HL-60 (cell line): Measurements from ENCODE around the gene B4GAT1.
A peak's percentile ranks its signal among the peaks of the same experiment; 100 is the strongest.

ENCODE experiments used
- DNase-seq, 2 experiments: peaks; one replicate each; pipeline ENCODE4 v3.0.0-alpha.2; 2010 to 2020; ENCODE audit warnings: low read depth in 1 of 2, low spot score in 1 of 2
- H3K27ac ChIP-seq: fragments of 250-450 bp; sonication (Bioruptor Pico); replicated peaks from 2 replicates; pipeline ENCODE4 v1.5.1; 2020; ENCODE audit warnings: mild to moderate bottlenecking, moderate library complexity
- H3K27me3 ChIP-seq: fragments of 250-450 bp; sonication (Bioruptor Pico); 2 replicates; pipeline ENCODE4 v1.5.1; 2021; ENCODE audit warnings: mild to moderate bottlenecking, moderate library complexity; ENCODE audit not compliant: insufficient read depth, poor library complexity, severe bottlenecking
- H3K4me3 ChIP-seq: replicated peaks from 2 replicates; pipeline ENCODE4 v1.5.1; 2011; ENCODE audit warnings: mild to moderate bottlenecking, control low read depth, low read length; ENCODE audit not compliant: insufficient read depth
- GABPA ChIP-seq: IDR thresholded peaks from 2 replicates; pipeline ENCODE4 v1.6.1; 2012; ENCODE audit warnings: low read depth
- POLR2AphosphoS5 ChIP-seq: IDR thresholded peaks from 2 replicates; pipeline ENCODE4 v1.6.1; 2012; ENCODE audit warnings: low read depth
- SPI1 ChIP-seq: IDR thresholded peaks from 2 replicates; pipeline ENCODE4 v1.6.1; 2012; ENCODE audit warnings: low read depth, mild to moderate bottlenecking, borderline replicate concordance
- TF ChIP-seq, protein P1 (sequence below): IDR thresholded peaks from one replicate; pipeline ENCODE4 v1.5.1; 2011; ENCODE audit warnings: low read length, control low read depth, inconsistent platforms; ENCODE audit not compliant: insufficient read depth
- TF ChIP-seq, protein P2 (sequence below): IDR thresholded peaks from 2 replicates; pipeline ENCODE4 v1.6.1; 2012; ENCODE audit warnings: low read depth; ENCODE audit not compliant: insufficient replicate concordance

B4GAT1 gene

DNA sequence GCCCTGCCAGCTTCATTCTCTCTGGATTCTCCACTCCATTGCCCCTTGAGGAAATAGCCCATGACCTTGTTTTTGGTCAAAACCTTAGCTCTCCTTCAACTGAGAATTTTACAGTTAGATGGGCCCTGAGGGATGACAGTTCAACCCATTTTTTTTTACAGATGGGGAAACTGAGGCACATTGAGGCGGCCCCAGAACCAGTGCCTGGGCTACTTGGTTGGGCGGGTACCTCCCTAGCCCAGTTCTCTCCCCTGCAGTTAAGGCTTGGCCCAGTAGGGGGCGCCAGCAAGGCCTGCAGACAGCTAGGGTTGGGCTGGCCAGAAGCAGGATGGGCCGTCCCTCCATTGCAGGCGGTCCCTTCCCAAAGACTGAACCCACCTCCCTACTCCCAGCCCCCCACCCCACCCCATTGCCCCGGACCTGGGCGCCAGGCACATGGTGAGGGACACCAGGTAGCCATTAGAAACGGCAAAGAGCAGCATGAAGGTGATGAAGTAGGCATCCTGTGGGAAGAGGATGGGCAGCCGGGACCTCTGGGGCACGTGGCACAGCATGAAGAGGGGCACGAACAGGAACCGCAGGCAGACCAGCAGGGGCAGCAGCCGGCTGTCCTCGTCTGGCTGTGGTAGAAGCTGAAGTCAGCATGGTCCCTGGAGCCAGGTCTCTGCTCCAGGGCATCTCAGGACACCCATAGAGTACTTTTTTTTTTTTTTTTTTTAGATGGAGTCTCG lies 16.5 kb upstream of the B4GAT1 start:
- no peak overlapping the region for H3K27ac ChIP-seq
- no peak overlapping the region for H3K4me3 ChIP-seq
- no peaks in the 10 kb centered on the region for H3K27me3 ChIP-seq
- peak in 1 of 2 experiments; percentile 73 for DNase-seq
- TF ChIP-seq POLR2AphosphoS5 (peak; percentile 28; the same call in 1 of the 2 replicates), SPI1 (no peak), GABPA (no peak)
- TF ChIP-seq, protein P1, sequence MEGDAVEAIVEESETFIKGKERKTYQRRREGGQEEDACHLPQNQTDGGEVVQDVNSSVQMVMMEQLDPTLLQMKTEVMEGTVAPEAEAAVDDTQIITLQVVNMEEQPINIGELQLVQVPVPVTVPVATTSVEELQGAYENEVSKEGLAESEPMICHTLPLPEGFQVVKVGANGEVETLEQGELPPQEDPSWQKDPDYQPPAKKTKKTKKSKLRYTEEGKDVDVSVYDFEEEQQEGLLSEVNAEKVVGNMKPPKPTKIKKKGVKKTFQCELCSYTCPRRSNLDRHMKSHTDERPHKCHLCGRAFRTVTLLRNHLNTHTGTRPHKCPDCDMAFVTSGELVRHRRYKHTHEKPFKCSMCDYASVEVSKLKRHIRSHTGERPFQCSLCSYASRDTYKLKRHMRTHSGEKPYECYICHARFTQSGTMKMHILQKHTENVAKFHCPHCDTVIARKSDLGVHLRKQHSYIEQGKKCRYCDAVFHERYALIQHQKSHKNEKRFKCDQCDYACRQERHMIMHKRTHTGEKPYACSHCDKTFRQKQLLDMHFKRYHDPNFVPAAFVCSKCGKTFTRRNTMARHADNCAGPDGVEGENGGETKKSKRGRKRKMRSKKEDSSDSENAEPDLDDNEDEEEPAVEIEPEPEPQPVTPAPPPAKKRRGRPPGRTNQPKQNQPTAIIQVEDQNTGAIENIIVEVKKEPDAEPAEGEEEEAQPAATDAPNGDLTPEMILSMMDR = peak; percentile 83
- TF ChIP-seq, protein P2, sequence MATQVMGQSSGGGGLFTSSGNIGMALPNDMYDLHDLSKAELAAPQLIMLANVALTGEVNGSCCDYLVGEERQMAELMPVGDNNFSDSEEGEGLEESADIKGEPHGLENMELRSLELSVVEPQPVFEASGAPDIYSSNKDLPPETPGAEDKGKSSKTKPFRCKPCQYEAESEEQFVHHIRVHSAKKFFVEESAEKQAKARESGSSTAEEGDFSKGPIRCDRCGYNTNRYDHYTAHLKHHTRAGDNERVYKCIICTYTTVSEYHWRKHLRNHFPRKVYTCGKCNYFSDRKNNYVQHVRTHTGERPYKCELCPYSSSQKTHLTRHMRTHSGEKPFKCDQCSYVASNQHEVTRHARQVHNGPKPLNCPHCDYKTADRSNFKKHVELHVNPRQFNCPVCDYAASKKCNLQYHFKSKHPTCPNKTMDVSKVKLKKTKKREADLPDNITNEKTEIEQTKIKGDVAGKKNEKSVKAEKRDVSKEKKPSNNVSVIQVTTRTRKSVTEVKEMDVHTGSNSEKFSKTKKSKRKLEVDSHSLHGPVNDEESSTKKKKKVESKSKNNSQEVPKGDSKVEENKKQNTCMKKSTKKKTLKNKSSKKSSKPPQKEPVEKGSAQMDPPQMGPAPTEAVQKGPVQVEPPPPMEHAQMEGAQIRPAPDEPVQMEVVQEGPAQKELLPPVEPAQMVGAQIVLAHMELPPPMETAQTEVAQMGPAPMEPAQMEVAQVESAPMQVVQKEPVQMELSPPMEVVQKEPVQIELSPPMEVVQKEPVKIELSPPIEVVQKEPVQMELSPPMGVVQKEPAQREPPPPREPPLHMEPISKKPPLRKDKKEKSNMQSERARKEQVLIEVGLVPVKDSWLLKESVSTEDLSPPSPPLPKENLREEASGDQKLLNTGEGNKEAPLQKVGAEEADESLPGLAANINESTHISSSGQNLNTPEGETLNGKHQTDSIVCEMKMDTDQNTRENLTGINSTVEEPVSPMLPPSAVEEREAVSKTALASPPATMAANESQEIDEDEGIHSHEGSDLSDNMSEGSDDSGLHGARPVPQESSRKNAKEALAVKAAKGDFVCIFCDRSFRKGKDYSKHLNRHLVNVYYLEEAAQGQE = no peak

DNA sequence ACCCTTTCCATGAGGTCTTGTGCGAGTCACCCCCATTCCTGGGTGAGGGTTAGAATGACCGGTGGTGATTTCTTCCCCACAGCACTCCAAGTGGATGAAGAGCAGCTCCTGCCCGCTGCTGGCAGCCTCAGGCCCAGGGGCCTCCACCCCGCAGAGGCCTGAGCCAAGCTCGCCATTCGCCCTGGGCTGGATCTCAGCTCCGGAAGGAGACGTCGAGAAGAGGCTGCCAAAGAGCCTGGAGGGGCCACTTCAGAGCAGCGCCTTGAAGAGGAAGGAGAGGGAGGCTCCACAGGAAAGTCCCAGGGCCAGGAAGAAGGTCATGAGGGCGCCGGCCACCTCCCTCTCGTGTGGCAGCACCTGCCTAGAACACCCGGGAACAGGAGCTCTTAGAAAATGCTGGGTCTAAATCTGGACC lies 15.8 kb upstream of the B4GAT1 start:
- H3K4me3 ChIP-seq = no peak overlapping the region
- TF ChIP-seq, protein P1 = no peak
- TF ChIP-seq SPI1 (no peak), POLR2AphosphoS5 (no peak), GABPA (no peak)
- TF ChIP-seq, protein P2 = no peak
- no peak overlapping the region for H3K27ac ChIP-seq
- H3K27me3 ChIP-seq = no peaks in the 10 kb centered on the region
- DNase-seq = no peak

DNA sequence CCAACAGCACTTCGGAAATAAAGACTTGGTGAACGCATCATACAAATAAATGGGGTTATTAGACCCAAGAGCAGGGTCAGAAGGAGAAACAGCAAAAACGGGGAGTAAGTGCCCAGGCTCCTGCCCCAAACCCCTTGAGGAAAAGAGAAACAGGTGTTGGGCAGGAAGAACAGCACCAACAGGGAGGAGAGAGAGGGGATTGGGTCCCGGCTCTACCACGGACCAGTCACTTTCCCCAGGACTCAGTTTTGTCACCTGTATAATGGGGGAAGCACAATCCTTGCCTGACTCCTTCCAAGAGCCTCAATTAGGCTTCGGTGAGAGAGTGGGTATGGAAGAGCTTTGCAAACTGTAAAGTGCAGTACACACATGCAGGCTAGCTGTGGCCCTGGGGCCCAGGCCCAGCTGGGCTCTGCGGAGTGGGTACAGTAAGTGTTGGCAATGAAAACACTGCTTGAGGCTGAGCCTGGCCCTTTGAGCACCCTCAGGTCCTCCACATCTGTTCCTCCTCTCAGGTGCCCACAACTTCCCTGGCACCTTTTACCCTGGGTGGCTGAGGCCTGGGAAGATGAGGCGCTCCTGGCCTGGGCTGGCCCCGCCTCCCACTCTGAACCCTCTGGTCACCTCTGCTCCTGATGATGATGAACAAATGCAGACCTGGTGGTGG lies 15.2 kb upstream of the B4GAT1 start:
- Histone ChIP-seq H3K27me3 (no peaks in the 10 kb centered on the region), H3K4me3 (no peak overlapping the region), H3K27ac (no peak overlapping the region)
- TF ChIP-seq GABPA (no peak), POLR2AphosphoS5 (peak; percentile 11; the same call in 1 of the 2 replicates)
- DNase-seq = no peak

DNA sequence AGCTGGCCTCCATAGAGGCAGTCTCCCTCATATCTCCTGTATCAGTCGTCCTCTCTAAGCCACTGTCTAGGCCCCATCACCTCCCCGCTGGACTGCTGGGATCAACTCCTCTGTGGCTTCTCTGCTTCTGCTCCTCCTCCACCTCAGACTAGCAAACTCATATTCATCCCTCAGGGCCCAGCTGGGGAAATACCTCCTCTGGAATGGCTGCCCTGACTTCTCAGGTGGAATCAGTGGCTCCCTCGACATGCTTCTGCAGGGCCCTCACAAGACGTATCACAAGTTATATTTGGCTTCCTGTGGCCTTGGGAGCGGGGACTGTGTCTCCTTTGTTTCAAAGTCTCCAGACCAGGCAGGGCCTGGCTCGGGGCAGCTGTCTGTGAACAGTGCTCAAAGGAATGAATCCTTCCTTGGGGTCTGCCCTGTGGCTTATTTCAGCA lies 14.1 kb upstream of the B4GAT1 start:
- no peak overlapping the region for H3K27ac ChIP-seq
- TF ChIP-seq SPI1 (no peak), GABPA (no peak), POLR2AphosphoS5 (no peak; the same call in none of the 2 replicates)
- TF ChIP-seq, protein P1 = no peak
- TF ChIP-seq, protein P2 = no peak
- no peaks in the 10 kb centered on the region for H3K27me3 ChIP-seq
- DNase-seq = no peak
- H3K4me3 ChIP-seq = no peak overlapping the region
